Lung (tissue), 12 donors: Measurements from ENCODE around the gene CPT2. TPM values are rescaled to one million over a fixed set of nuclear protein-coding genes. Genes with fewer than 3 reads are reported as not detected.
"Not testable (repeated sequence)": the region's sequence is repeated elsewhere in the genome, so short reads cannot be mapped to it uniquely, and the experiment has no call there.

Experiments used
- ATAC-seq: fragments of 200-7000 bp; cut with Tn5 transposase; one replicate; pipeline ENCODE4 v1.9.1; 2020; ENCODE audit warnings: moderate number of reproducible peaks; ENCODE audit not compliant: insufficient read depth, low FRiP score
- DNase-seq, 3 donors: peaks; one replicate each; pipeline ENCODE4 v3.0.0-alpha.2; 2013 to 2017
- H3K27ac ChIP-seq, 2 donors: one replicate each; pipeline ENCODE4 v1.5.1; 2013; ENCODE audit warnings: mild to moderate bottlenecking in 2 of 2, moderate library complexity in 2 of 2, control low read depth in 1 of 2, inconsistent platforms in 1 of 2, low read depth in 1 of 2, low read length in 1 of 2
- H3K27me3 ChIP-seq, 3 donors: one replicate each; pipeline ENCODE4 v1.5.1; 2013; ENCODE audit warnings: low read length in 2 of 3; ENCODE audit not compliant: control insufficient read depth in 3 of 3, insufficient read depth in 3 of 3
- H3K36me3 ChIP-seq, 4 donors: one replicate each; pipeline ENCODE4 v1.5.1; 2013; ENCODE audit warnings: low read length in 4 of 4, mild to moderate bottlenecking in 1 of 4, moderate library complexity in 1 of 4; ENCODE audit not compliant: control insufficient read depth in 4 of 4, insufficient read depth in 4 of 4
- H3K4me1 ChIP-seq, 5 donors: one replicate each; pipeline ENCODE4 v1.5.1; 2013; ENCODE audit warnings: low read length in 5 of 5, mild to moderate bottlenecking in 2 of 5, moderate library complexity in 1 of 5; ENCODE audit not compliant: control insufficient read depth in 5 of 5, insufficient read depth in 5 of 5
- H3K4me3 ChIP-seq: one replicate; pipeline ENCODE4 v1.5.1; 2013; ENCODE audit warnings: mild to moderate bottlenecking, control low read depth, moderate library complexity
- H3K9ac ChIP-seq, 2 donors: one replicate each; pipeline ENCODE4 v1.5.1; 2013; ENCODE audit warnings: low read length in 2 of 2, control low read depth in 1 of 2; ENCODE audit not compliant: insufficient read depth in 1 of 2
- H3K9me3 ChIP-seq, 4 donors: one replicate each; pipeline ENCODE4 v1.5.1; 2013; ENCODE audit warnings: low read length in 3 of 4, mild to moderate bottlenecking in 1 of 4, moderate library complexity in 1 of 4; ENCODE audit not compliant: control insufficient read depth in 4 of 4, insufficient read depth in 3 of 4
- CTCF ChIP-seq: IDR thresholded peaks from 2 replicates; pipeline ENCODE4 v1.5.1; 2012; ENCODE audit warnings: mild to moderate bottlenecking; ENCODE audit errors: control extremely low read depth, extremely low read depth
- WGBS, 2 donors: extraction: QIAGEN DNeasy Blood & Tissue Kit; methylation state at CpG; one replicate each; pipeline ENCODE4 v1.1.7; 2013; 5-methylcytosine and 5-hydroxymethylcytosine counted together
- polyA plus RNA-seq, 2 donors: library from polyadenylated mRNA; stranded (reverse); fragments of 200-250 nt; gene quantifications; one replicate each; pipeline ENCODE4 v1.2.1, GENCODE V29; 2013
- total RNA-seq, 2 donors: library from RNA; depleted of rRNA in 1 of 2; stranded (reverse); fragments of >200 nt in 1 of 2; gene quantifications; one replicate each; pipeline ENCODE4 v1.2.1, GENCODE V29; 2014 to 2021
- donor health status: control.
- donor health status: control.
- donor health status: Bipolar disorder and iron deficiency.
- donor health status: healthy.
- donor health status: DM: yes; HTN: yes; CAD: no.

Gene CPT2
- total and polyA plus RNA-seq, 4 donors: 11.5 to 26.4 (median 18.7) TPM

GRCh38 chr1:53182111-53182593, 14.5 kb upstream of the CPT2 start:
- no peaks in the 10 kb centered on the region for H3K36me3 ChIP-seq
- H3K9me3 ChIP-seq: no peaks in the 10 kb centered on the region
- H3K4me3 ChIP-seq: no peak overlapping the region
- TF ChIP-seq CTCF: peak; percentile 79
- peak overlapping the region in 1 of 2 donors; percentile 44 for H3K27ac ChIP-seq
- peak; percentile 64 for ATAC-seq
- WGBS, 2 donors: 21 to 25% methylated on average over 16 of the region's 16 CpGs
- peaks cover 0 to 40% (median 10%) of the 10 kb centered on the region in 5 donors for H3K4me1 ChIP-seq
- no peak overlapping the region for H3K9ac ChIP-seq
- H3K27me3 ChIP-seq: no peaks in the 10 kb centered on the region
- DNase-seq: peak; percentile 81 to 85 (median 82)

- Histone ChIP-seq H3K4me1 (peaks cover 0 to 35% (median 4%) of the 10 kb centered on the region in 5 donors), H3K27ac (peak overlapping the region in 1 of 2 donors; percentile 9), H3K4me3 (no peak overlapping the region), H3K9me3 (no peaks in the 10 kb centered on the region), H3K36me3 (no peaks in the 10 kb centered on the region), H3K27me3 (no peaks in the 10 kb centered on the region), H3K9ac (no peak overlapping the region)
- no peak for ATAC-seq
- 72 to 76% methylated on average over 3 of the region's 3 CpGs for WGBS, 2 donors
- DNase-seq: no peak
- no peak for TF ChIP-seq CTCF
These were observed 13.9 kb upstream of the CPT2 start for GRCh38 chr1:53182716-53183094.

- Histone ChIP-seq H3K36me3 (no peaks in the 10 kb centered on the region), H3K9me3 (no peaks in the 10 kb centered on the region), H3K27ac (peak overlapping the region in 1 of 2 donors; percentile 9), H3K4me1 (peaks cover 0 to 34% (median 4%) of the 10 kb centered on the region in 5 donors), H3K9ac (no peak overlapping the region), H3K27me3 (no peaks in the 10 kb centered on the region), H3K4me3 (no peak overlapping the region)
- 68 to 78% methylated on average over 6 of the region's 6 CpGs for WGBS, 2 donors
- ATAC-seq (no peak), DNase-seq (peak; percentile 83 to 96 (median 94))
- no peak for TF ChIP-seq CTCF
These were observed 13.3 kb upstream of the CPT2 start for GRCh38 chr1:53183095-53183990.

- not testable (repeated sequence) for ATAC-seq, H3K27ac ChIP-seq, H3K9me3 ChIP-seq, H3K4me3 ChIP-seq, H3K27me3 ChIP-seq, H3K9ac ChIP-seq, H3K36me3 ChIP-seq, DNase-seq
- H3K4me1 ChIP-seq: peaks cover 0 to 34% (median 4%) of the 10 kb centered on the region in 5 donors
- WGBS, 2 donors: 89 to 92% methylated on average over 2 of the region's 2 CpGs
These were observed 10.7 kb upstream of the CPT2 start for GRCh38 chr1:53185955-53186297.
